ENCODE measurements around the gene AP1S3.
"Not testable (repeated sequence)": the region's sequence is repeated elsewhere in the genome, so short reads cannot be mapped to it uniquely, and the experiment has no call there.

DNA sequence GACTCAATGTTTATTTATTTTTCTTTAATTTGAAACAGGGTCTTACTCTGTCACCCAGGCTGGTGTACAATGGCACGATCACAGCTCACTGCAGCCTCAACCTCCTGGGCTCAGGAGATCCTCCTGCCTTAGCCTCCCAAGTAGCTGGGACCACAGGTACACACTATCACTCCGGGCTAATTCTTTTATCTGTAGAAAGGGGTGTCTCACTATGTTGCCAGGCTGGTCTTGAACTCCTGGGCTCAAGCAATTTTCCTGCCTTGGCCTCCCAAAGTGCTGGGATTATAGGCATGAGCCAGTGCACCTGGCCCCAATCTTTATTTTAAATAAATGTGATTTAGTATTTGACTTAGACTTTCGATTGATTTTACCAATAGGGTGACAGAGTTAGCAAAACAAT lies 22.6 kb downstream of the AP1S3 start:
- TF ChIP-seq, protein P1, sequence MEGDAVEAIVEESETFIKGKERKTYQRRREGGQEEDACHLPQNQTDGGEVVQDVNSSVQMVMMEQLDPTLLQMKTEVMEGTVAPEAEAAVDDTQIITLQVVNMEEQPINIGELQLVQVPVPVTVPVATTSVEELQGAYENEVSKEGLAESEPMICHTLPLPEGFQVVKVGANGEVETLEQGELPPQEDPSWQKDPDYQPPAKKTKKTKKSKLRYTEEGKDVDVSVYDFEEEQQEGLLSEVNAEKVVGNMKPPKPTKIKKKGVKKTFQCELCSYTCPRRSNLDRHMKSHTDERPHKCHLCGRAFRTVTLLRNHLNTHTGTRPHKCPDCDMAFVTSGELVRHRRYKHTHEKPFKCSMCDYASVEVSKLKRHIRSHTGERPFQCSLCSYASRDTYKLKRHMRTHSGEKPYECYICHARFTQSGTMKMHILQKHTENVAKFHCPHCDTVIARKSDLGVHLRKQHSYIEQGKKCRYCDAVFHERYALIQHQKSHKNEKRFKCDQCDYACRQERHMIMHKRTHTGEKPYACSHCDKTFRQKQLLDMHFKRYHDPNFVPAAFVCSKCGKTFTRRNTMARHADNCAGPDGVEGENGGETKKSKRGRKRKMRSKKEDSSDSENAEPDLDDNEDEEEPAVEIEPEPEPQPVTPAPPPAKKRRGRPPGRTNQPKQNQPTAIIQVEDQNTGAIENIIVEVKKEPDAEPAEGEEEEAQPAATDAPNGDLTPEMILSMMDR (IDR thresholded peaks at IDR 0.05) = not testable (repeated sequence)
- TF ChIP-seq POLR2AphosphoS5, POLR2A (IDR thresholded peaks at IDR 0.05): not testable (repeated sequence)
